NCI-H446 treated with DMSO at 0.1 percent for 48 hours (cell line): ENCODE measurements around the gene FYCO1.

Experiments used
- DNase-seq: peaks from one replicate; lab custom pipeline; 2025; lab: John Stamatoyannopoulos, UW

The FYCO1 gene

DNA sequence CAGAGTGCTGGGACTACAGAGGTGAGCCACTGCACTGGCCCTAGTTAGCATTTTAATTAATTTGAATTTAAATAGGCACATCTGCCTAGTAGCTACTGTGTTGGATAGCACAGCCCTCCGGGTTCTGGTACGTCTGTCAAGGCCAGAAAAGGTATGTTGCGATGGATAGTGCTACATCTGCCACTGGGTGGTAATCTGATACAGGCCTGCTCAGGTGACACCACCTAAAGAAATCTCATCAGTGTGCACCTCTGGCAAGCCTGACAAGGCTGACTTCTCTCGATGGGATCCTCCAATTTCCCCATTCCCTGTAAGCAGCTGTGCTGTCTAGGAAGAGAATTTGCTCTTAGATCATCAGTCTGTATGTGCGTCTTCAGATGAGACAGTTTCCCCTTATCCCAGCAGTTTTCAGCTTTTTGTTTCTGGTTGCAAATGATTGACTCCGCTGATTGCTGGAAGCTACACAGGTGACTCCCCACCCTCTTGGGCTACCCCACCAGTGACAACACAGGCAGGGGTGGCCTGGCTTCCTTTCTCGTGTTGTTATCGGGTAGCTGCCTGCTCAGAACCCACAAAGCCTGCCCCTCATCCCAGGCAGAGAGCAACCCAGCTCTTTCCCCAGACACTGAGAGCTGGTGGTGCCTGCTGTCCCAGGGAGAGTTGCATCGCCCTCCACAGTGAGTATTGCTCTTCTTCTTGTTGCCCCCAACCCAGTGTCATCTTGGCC is 109.5 kb downstream of the FYCO1 start, which contains the start of gene CCR9:
Gene CCR9 (plus strand): TSS at position 565 of the 727 bp plus-strand sequence. CDS start 8,391 bp downstream, outside the sequence.
- DNase-seq: no peak

DNA sequence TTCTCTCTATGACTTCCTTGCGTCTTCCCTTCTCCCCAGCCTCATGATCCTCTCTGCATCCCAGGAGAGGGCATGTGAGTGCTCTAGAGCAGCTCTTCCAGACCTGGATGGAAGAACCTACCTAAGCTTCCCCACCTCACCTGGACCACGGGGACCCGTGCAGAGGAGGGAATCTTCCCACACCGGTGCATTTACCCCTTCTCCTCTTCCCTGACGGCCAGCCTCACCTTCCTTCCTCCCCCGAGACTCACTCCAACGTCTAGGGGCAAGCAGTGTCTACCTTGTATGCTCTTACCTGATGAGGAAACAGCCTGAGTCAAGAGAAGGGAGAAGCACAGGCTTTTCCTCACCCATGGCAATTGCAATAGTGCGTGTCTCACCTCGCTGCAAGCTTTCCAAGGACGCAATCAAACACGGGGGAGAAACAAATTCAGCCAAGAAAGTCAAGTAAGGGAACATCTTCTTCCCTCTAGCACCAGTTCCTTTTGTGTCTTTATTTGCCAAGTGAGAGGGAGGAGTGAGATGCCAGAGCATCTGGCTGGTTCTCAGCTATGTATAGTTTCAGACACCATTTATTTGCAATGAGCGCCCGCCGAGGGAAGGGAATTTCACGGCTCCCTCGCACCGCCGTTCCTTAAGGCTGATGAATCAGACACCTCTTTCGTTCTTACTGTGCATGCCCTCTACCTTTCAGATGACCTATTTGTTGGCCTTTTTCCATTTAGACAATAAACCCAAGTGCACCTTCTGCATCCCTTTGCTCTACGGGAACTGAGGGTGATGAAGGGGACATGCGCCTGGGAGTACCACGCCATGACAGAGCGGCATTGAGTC is 111.0 kb downstream of the FYCO1 start:
- DNase-seq: no peak

DNA sequence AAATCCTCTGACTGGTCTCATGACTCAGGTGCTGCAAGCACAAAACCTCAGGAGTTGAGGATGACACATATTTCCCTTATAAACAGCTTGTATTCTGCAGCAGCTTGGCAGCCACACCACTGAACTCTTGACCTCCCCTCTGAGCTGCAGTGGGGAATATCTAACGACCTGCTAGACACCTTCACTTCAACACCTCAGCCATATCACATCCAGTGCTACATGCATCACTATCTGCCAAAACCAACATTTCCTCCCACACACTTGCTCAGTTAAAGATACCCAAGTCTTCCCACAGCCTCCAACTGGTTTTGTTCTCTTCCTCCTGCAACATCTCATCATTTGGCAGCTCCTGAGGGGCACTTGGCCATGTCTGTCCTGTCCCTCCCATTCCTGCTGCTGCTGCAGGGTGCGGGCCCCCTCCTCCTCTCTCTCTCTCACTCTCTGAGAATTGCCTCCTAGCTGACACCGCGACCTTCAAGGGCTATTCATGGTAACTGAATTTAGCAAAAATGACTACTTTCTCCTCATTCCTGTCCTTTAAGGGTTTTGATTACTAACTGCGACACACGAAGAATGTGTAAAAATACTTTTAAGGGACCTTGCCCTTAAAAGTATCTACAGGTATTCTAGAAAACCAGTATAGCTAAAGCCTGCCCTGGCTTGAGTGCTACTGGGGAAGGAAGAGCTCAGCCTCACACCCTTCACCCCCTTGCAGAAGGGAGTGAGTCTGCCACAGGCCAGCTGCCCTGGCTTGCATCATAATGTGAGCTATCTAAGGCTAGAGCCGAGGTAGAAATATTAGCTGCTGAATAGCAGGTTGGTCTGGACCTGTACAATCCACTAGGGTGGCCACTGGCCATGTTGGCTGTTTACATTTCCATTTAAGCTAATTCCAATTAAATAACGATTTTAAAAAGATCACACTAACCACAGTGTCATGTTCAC is 114.3 kb downstream of the FYCO1 start:
- no peak for DNase-seq

DNA sequence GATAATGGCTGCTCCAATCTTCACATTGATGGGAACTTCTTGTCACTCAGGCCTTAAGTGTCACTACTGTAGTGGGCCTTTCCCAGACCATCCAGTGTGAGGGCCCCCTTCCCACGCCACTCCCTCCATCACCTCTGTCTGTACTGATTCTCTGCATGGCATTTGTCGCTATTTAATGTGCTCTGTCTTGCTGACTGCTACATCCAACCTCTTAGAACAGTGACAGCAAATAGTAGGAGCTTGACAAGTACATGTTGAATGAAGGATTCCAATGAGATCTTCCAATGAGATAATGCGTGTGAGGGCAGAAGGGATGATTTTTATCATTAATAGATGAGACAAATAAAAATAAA is 114.9 kb downstream of the FYCO1 start:
- no peak for DNase-seq

DNA sequence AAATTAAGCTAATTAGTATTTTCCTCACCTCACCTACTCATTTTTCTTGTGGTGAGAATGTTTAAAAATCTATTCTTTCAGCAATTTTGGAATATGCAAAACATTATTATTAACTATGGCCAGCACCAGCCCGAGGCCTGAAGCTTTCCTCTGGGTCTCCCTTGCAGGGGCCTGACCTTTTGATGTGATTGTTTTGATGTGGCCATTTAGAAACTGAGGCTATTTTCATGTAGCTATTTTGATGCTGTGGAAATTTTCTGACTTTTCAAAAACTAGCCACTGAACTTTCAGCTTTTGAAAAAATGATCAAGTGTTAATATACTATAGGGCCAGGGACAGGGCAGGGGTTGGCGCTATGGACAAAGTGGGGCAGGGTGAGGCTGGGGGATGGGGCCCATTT is 117.5 kb downstream of the FYCO1 start:
- no peak for DNase-seq

DNA sequence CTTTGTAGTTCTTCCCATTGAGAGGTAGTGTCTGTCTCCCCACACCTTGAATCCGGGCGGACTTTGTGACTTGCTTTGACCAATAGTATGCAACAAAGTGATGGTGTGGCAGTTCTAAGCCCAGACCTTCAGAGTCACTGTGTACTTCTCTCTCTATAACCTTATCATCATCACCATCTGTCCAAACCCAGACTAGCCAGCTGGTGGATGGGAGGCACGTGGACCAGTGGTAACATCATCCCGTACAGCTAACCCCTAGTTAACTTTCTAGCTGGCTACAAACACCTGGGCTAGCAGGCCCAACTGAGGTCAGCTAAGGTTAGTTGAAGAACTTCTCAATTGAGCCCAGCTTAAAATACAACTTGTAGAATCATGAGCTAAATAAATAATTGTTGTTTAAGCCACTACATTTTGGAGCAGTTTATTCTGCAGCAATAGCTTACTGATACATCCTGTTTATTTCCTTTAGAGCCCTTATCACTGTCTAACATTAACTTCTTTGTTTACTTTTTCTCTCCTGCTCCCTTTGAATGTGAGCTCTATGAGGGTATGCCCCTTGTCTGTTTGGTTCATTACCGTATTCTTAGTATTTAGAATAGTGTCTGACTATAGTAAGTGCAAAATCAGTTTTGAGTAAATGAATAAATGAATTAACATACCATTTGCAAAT is 120.8 kb downstream of the FYCO1 start:
- no peak for DNase-seq

DNA sequence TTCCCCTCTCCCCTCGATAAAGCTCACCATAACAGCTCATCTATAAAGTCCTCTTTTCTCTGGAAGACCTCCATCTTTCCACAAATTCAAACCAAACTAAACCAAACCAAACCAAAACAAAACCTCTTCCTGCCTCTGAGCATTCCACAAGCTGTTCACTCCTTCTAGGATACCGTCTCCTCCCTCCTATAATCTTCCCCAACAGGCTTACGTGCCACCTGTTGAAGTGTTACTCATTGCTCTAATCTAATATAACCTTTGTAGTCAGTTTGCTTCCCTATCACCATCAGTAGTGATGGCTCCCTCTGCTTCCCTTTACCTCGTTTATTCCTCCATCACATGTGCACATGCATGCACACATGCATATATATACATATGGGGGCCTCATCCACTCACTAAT is 122.0 kb downstream of the FYCO1 start:
- DNase-seq: no peak

DNA sequence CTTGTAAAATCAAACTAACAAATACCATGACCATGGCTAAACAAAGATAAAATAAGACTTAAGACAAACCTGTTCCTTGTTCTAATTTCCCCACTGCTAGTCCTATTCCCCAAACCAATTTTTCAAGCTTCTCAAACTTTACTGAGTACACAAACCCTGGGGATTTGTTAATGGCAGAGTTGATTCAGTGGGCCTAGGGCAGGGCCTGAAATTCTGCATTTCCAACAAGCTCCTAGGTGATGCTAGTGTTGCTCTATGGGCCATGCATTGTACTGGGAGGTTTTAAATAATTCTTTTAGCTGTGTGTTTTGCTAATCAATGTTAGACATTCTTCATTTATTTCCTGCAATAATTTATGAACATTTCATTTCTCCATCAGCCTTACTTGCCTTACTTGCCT is 122.6 kb downstream of the FYCO1 start:
- no peak for DNase-seq

DNA sequence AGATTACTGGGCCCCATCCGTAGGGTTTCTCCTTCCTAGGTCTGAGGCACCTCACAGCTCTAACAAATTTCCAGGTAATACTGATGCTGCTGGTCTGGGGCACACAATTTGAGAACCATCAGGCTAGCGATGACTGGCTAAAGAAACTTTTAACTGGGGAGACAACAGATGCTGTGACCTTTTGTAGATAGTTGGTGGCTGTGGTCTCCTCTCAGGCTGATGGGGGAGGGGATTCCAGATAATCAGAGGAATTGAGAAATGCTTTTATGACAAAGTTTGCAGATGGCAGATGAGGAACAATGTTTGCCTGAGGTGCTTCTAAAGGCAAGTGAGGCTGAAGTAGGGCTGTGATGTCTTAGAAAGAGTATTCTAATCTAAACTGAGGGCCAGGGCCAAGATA is 123.1 kb downstream of the FYCO1 start:
- DNase-seq: no peak

DNA sequence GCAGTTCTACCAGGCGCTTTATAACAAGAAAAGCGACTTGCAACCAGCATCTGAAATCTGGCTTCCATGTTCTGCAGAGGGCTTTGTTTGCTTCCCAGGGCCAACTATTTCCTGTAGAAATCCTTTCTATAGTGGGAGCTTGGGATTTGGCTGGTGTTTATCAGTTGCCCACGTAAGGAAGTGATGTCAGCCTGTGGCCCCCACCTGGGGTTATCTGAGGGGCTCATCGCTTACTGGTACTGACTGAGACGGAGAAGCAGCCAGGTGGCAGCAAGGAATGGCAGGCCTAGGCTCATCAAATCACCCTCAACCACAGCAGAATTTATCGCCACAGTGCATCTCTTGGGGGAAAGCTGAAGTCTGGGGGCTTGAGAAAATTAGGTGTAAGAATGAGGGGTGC is 123.8 kb downstream of the FYCO1 start:
- no peak for DNase-seq

DNA sequence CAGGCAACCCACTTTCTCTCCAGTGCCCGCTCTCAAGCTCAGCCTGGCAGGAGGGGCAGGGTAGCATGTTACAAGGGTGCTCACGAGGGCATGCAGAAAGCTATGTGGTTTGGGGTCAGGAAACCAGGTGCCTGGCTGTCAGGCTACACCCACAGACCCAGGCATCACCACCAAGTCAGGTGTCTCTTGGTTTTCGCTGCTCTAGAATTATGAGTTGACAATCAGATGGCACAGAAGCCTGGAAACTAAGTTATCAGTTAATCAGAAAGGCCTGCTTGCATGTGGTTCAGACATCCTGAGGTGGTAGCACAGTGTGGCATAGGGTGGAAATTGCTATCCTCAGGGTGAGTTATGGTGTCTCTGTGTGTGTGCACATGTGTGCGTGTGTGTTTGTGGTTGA is 125.5 kb downstream of the FYCO1 start:
- DNase-seq: no peak

DNA sequence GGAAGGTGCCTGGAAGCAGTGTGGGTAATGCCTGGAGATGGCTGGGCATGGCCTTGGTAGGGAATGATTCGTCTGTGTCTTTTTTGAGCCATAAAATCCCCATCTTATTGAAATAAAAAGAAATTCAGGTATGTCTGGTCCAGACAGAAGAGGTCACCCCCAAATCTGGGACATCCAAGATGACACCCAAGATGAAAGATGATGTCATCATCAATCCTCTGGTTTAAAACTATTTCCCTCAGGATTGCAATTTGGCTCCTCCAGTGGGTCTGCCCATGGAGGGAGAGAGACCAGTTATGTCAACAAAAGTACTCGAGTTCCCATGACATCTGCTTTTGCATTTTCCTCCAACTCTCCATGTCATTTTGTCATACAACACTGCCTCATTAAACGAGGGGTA is 126.0 kb downstream of the FYCO1 start:
- no peak for DNase-seq

DNA sequence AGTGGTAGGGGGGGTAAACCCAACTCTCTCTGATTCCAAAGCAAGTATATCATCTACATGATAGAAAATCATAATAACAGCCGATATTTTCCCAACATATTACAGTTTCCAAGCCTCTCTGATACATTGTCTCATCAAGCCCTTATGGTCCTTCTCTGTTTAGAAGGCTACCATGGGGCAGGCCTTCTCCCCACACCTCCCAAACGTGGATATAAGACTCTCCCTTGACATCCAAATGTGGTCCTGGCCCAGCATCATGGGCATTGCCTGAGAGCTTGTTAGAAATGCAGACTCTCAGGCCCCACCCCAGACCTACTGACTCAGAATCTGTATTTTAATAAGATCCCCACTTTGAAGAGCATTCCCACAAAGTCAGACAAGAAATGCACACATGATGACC is 127.0 kb downstream of the FYCO1 start:
- no peak for DNase-seq

DNA sequence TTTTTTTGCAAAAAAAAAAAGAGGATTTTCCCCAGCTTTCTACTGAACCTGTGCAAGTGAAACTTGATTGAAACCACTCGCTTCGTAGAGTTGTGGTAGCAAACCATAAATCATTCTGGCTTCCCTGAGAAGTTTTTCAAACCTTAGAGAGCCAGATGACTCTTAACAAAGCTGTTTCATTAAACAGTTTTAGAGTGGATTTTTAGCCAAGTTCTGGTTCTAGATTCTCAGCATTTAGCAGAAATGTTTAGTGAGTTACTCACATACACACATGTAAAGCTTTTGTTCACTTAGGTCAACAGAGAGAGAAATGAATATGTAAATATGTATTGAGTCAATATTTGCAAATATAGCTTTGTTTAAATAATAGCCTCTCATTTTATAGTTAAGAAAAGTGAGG is 127.4 kb downstream of the FYCO1 start:
- no peak for DNase-seq
